D721Med (cell line): Measurements from ENCODE around the gene CFAP157.
A peak's percentile ranks its signal among the peaks of the same experiment; 100 is the strongest.

Experiments
- DNase-seq: peaks from one replicate; pipeline ENCODE4 v3.0.0; 2011; ENCODE audit warnings: low spot score; ENCODE audit not compliant: insufficient read length
- FAIRE-seq: peaks from 2 replicates; lab custom pipeline; 2011; peaks lifted over from hg19 to GRCh38; lab: Jason Lieb, UNC
- TF ChIP-seq, protein P1 (sequence below): IDR thresholded peaks from 2 replicates; pipeline ENCODE4 v1.5.1; 2012; ENCODE audit warnings: mild to moderate bottlenecking, control low read depth; ENCODE audit not compliant: insufficient read depth; ENCODE audit errors: missing control alignments

Gene CFAP157

DNA sequence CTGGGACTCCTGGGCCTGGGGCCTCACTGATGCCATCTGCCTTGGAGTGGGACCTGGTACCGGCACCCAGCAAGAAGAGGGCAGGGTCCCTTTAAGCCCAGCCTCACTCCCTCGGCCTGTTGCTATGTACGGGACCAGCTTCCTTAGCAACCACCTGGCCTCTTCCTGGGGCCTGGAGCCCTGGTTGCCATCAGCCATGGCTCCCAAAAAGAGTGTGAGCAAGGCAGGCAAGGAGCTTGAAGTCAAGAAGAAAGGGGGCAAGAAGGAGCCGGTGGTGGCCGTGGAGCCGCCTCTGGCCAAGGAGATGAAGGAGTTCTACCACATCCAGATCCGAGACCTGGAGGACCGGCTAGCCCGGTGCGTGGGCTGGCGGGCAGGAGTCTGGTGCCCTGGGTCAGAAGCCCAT, at the start of gene CFAP157:
Gene CFAP157, plus strand, starts transcription at position 153 of the 406 bp plus-strand sequence. Its CDS starts 44 bp downstream, at position 197.
- DNase-seq: no peak
- FAIRE-seq: no peak
- TF ChIP-seq, protein P1, sequence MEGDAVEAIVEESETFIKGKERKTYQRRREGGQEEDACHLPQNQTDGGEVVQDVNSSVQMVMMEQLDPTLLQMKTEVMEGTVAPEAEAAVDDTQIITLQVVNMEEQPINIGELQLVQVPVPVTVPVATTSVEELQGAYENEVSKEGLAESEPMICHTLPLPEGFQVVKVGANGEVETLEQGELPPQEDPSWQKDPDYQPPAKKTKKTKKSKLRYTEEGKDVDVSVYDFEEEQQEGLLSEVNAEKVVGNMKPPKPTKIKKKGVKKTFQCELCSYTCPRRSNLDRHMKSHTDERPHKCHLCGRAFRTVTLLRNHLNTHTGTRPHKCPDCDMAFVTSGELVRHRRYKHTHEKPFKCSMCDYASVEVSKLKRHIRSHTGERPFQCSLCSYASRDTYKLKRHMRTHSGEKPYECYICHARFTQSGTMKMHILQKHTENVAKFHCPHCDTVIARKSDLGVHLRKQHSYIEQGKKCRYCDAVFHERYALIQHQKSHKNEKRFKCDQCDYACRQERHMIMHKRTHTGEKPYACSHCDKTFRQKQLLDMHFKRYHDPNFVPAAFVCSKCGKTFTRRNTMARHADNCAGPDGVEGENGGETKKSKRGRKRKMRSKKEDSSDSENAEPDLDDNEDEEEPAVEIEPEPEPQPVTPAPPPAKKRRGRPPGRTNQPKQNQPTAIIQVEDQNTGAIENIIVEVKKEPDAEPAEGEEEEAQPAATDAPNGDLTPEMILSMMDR: no peak

DNA sequence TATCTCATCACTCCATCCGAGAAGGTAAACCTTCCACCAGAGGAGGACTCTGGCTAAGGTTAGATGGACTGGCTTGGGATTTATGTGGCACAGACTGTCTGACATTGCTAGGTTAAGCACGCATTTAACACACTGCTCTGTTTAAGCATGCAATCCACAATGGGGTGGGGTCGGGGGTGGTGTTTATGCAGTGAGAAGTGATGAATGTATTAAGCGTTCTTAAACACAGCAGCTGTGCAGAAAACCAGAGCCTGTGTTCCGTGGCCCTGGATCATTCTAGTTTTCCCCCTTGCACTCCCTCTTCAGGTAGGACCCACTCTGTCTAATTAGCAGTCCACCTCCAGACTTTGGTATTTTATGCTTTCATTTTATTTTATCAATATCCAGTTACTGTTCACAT, 48.4 kb upstream of the CFAP157 start:
- FAIRE-seq (no peak), DNase-seq (no peak)
- TF ChIP-seq, protein P1: no peak

DNA sequence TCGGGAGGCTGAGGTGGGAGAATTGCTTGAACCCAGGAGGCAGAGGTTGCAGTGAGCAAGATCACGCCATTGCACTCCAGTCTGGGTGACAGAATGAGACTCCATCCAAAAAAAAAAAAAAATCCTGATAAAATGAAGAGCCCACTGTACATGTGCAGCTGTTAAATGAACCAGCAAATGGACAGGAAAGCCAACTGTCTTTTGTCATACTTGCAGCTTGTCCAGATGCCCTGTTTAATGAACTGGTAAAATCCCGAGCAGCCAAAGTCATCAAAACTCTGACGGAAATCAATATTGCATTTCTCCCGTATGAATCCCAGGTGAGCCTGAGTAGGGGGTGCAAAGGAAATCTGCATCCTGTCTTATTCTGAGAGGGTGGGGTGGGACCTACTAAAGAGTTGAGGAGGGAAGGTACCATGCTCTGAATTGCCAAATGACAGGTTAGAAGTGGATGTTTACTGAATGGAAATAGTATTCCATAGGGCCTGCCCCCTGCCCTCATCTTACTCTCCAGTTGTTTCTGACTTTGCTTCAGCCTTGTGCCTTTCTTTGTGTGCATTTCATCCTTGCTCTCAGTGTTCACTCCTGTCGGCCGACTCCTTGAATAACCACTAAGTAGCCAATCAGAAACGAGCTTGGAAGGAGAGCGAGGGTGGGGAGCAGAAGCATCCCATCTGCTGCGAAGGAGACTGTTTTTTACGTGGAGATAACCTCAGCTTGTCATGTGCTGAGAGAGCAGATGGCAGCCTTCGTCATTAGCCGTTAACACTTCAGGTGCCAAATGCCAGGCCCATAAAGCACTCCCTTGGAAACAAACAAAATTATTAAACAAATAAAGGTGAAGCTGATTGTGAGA, 45.7 kb upstream of the CFAP157 start:
- FAIRE-seq (peak; percentile 99), DNase-seq (peak; percentile 49)
- TF ChIP-seq, protein P1: no peak

DNA sequence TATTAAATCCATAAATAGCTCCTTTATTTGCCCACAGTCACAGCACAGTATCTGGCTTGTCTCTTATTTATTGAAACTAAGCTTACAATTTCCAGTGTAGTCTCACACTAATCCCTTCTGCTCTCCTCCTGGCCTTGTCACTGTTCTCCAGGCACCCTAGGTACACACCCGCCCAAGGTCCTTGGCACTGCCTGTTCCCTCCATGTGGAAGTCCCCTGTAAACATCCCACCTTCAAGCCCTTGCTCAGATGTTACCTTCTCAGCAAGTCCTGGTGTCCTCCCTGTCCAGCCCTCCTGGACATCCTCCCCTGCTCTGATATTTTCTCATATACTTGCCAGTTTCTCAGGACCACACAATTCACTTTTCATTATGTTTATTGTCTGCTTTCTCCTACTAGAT, 44.2 kb upstream of the CFAP157 start:
- no peak for DNase-seq
- TF ChIP-seq, protein P1: no peak
- no peak for FAIRE-seq

DNA sequence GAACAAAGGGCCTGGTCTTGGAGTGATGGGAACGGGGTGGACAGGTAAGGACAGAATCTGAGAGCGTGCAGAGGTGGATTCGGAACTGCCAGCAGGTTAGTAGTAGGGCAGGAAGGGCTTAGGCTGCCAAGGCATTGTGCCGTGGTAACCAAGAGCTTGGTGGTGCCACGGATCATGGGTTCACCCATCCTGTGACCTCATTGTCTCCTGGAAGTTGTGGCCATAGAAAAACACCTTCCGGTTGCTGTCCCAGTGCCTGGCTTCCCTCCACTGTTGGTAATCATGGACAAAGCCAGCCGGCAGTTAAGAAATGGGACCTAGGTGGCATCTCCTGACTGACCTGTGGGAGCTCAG, 42.5 kb upstream of the CFAP157 start:
- FAIRE-seq (no peak), DNase-seq (no peak)
- TF ChIP-seq, protein P1: no peak

DNA sequence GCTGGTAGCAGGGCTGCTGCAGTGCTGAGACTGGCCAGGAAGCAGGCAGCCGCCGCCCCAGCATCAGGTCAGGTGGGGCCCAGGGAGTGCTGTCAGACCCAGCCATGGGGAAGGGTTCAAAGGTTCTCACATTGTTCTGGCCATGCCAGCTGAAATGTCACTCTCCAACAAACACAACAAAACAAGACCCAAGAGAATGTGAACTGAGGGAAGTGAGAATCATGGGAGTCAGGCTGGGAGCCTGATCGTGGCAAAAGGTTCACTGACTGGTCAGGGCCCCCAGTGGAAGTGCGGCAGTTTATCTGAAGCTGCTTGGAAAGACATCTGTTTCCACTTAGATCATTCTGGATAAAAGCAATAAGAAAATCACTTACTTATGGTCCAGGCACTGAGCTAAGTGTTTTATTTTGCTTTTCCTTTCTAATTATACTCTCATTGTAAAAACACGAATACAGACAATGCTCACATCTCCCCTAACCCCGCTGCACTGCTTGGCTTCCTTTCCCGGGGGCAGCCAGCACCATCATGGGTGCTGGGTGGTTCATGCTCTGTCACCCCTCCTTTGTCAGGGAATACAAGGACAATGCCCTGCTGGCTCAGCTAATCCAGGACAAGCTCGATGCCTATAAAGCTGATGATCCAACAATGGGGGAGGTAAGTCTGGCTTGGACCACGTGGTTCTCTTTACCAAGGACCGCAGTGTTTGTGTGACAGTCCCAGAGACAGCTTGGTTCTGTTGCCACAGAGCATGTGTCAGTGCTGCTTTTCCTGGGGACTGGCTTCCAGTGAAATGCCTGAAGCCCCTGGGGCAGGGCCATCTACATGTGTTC, 41.9 kb upstream of the CFAP157 start:
- TF ChIP-seq, protein P1: no peak
- DNase-seq (peak; percentile 48), FAIRE-seq (peak; percentile 90)
